Measurements from ENCODE around the gene MBNL1.

GRCh38 chr3:152252755-152253154 lies 16.0 kb upstream of the MBNL1 start:
- TF ChIP-seq CTCF (conservative IDR thresholded peaks at IDR 0.05; ENCODE audit: low read depth, low read length): no peak
- TF ChIP-seq POLR2A (IDR thresholded peaks at IDR 0.05; ENCODE audit: low read depth, low read length): no peak
- TF ChIP-seq MAZ (IDR thresholded peaks at IDR 0.05; ENCODE audit: borderline replicate concordance, low read depth, low read length): no peak
- no peak for TF ChIP-seq CEBPB (IDR thresholded peaks at IDR 0.05; ENCODE audit: low read depth, low read length)
- no peak for TF ChIP-seq USF2 (IDR thresholded peaks at IDR 0.05; ENCODE audit: low read depth, low read length)
- TF ChIP-seq SMC3 (IDR thresholded peaks at IDR 0.05; ENCODE audit: low read depth, low read length): no peak
- no peak for TF ChIP-seq RAD21 (IDR thresholded peaks at IDR 0.05; ENCODE audit: low read length)
- no peak for TF ChIP-seq MXI1 (IDR thresholded peaks at IDR 0.05; ENCODE audit: borderline replicate concordance, low read depth, low read length)
- TF ChIP-seq BHLHE40 (IDR thresholded peaks at IDR 0.05; ENCODE audit: low read depth, low read length): no peak
- TF ChIP-seq MAFK (IDR thresholded peaks at IDR 0.05; ENCODE audit: low read depth, low read length): no peak
